Measurements from ENCODE around the gene YWHAE.
"Not testable (repeated sequence)": the region's sequence is repeated elsewhere in the genome, so short reads cannot be mapped to it uniquely, and the experiment has no call there.

DNA sequence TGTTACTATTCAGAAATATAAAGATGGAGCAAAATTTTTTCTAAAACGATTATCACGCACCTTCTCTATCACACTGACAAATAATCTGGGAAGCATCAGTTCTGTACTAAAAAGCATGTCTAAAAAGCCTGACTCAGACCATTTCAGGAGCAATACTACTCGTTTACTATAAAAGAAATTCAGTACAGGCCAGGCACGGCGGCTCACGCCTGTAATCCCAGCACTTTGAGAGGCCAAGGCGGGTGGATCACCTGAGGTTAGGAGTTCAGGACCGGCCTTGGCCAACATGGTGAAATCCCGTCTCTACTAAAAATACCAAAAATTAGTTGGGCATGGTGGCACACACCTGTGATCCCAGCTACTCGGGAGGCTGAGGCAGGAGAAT, 21.6 kb downstream of the YWHAE start:
- TF ChIP-seq, protein P1, sequence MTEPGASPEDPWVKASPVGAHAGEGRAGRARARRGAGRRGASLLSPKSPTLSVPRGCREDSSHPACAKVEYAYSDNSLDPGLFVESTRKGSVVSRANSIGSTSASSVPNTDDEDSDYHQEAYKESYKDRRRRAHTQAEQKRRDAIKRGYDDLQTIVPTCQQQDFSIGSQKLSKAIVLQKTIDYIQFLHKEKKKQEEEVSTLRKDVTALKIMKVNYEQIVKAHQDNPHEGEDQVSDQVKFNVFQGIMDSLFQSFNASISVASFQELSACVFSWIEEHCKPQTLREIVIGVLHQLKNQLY (CRISPR knock-in tag; IDR thresholded peaks at IDR 0.05), result not testable (repeated sequence)
- TF ChIP-seq, protein P2, sequence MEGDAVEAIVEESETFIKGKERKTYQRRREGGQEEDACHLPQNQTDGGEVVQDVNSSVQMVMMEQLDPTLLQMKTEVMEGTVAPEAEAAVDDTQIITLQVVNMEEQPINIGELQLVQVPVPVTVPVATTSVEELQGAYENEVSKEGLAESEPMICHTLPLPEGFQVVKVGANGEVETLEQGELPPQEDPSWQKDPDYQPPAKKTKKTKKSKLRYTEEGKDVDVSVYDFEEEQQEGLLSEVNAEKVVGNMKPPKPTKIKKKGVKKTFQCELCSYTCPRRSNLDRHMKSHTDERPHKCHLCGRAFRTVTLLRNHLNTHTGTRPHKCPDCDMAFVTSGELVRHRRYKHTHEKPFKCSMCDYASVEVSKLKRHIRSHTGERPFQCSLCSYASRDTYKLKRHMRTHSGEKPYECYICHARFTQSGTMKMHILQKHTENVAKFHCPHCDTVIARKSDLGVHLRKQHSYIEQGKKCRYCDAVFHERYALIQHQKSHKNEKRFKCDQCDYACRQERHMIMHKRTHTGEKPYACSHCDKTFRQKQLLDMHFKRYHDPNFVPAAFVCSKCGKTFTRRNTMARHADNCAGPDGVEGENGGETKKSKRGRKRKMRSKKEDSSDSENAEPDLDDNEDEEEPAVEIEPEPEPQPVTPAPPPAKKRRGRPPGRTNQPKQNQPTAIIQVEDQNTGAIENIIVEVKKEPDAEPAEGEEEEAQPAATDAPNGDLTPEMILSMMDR (IDR thresholded peaks at IDR 0.05), result not testable (repeated sequence)
- not testable (repeated sequence) for TF ChIP-seq ETV6 (CRISPR knock-in tag; IDR thresholded peaks at IDR 0.05); TEAD4 (CRISPR knock-in tag; IDR thresholded peaks at IDR 0.05); TEAD1 (CRISPR knock-in tag; IDR thresholded peaks at IDR 0.05); ESRRA (CRISPR knock-in tag; IDR thresholded peaks at IDR 0.05; ENCODE audit: borderline replicate concordance); NFATC4 (CRISPR knock-in tag; IDR thresholded peaks at IDR 0.05); SOX15 (CRISPR knock-in tag; IDR thresholded peaks at IDR 0.05); TP53 (CRISPR knock-in tag; IDR thresholded peaks at IDR 0.05)
- TF ChIP-seq, protein P3, sequence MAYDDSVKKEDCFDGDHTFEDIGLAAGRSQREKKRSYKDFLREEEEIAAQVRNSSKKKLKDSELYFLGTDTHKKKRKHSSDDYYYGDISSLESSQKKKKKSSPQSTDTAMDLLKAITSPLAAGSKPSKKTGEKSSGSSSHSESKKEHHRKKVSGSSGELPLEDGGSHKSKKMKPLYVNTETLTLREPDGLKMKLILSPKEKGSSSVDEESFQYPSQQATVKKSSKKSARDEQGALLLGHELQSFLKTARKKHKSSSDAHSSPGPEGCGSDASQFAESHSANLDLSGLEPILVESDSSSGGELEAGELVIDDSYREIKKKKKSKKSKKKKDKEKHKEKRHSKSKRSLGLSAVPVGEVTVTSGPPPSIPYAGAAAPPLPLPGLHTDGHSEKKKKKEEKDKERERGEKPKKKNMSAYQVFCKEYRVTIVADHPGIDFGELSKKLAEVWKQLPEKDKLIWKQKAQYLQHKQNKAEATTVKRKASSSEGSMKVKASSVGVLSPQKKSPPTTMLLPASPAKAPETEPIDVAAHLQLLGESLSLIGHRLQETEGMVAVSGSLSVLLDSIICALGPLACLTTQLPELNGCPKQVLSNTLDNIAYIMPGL (CRISPR knock-in tag; IDR thresholded peaks at IDR 0.05), result not testable (repeated sequence)
- TF ChIP-seq, protein P4, sequence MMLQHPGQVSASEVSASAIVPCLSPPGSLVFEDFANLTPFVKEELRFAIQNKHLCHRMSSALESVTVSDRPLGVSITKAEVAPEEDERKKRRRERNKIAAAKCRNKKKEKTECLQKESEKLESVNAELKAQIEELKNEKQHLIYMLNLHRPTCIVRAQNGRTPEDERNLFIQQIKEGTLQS (CRISPR knock-in tag; conservative IDR thresholded peaks at IDR 0.05), result not testable (repeated sequence)
- TF ChIP-seq, protein P5, sequence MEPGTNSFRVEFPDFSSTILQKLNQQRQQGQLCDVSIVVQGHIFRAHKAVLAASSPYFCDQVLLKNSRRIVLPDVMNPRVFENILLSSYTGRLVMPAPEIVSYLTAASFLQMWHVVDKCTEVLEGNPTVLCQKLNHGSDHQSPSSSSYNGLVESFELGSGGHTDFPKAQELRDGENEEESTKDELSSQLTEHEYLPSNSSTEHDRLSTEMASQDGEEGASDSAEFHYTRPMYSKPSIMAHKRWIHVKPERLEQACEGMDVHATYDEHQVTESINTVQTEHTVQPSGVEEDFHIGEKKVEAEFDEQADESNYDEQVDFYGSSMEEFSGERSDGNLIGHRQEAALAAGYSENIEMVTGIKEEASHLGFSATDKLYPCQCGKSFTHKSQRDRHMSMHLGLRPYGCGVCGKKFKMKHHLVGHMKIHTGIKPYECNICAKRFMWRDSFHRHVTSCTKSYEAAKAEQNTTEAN (CRISPR knock-in tag; IDR thresholded peaks at IDR 0.05), result not testable (repeated sequence)

Data from WTC11 (cell line).